DND-41 (cell line): Measurements from ENCODE around the gene SMIM10L2A.

Experiments used
- ATAC-seq: fragments of 200-7000 bp; cut with Tn5 transposase; 3 replicates; pipeline ENCODE4 v1.9.1; 2021; ENCODE audit warnings: low read depth; ENCODE audit not compliant: insufficient read depth
- DNase-seq: peaks from one replicate; pipeline ENCODE4 v3.0.0-alpha.2; 2020
- H2AFZ ChIP-seq: 2 replicates; pipeline ENCODE4 v1.6.0; 2012; ENCODE audit warnings: low read depth, low read length
- H3K27ac ChIP-seq: 2 replicates; pipeline ENCODE4 v1.5.1; 2012; ENCODE audit warnings: low read length, inconsistent platforms
- H3K27me3 ChIP-seq: fragments of 200-600 bp; sonication (generic); 2 replicates; pipeline ENCODE4 v1.6.0; 2012; ENCODE audit warnings: low read length, mild to moderate bottlenecking, inconsistent platforms; ENCODE audit not compliant: insufficient read depth, poor library complexity
- H3K36me3 ChIP-seq: 2 replicates; pipeline ENCODE4 v1.5.1; 2012; ENCODE audit warnings: low read length, inconsistent platforms; ENCODE audit not compliant: insufficient read depth
- H3K4me1 ChIP-seq: 2 replicates; pipeline ENCODE4 v1.5.1; 2012; ENCODE audit warnings: mild to moderate bottlenecking, low read length; ENCODE audit not compliant: insufficient read depth
- H3K4me2 ChIP-seq: 2 replicates; pipeline ENCODE4 v1.6.0; 2012; ENCODE audit warnings: mild to moderate bottlenecking, moderate library complexity, low read length, inconsistent platforms; ENCODE audit not compliant: insufficient read depth
- H3K4me3 ChIP-seq, 2 experiments: fragments of 200-600 bp in 1 of 2; shearing (Covaris generic) in 1 of 2; 2 replicates each; pipeline ENCODE4 v1.5.1; 2012 to 2016; ENCODE audit warnings: inconsistent platforms in 2 of 2, low read length in 2 of 2, mild to moderate bottlenecking in 2 of 2, low read depth in 1 of 2, moderate library complexity in 1 of 2
- H3K79me2 ChIP-seq: 2 replicates; pipeline ENCODE4 v1.6.0; 2012; ENCODE audit warnings: low read length, inconsistent platforms; ENCODE audit not compliant: insufficient read depth
- H3K9ac ChIP-seq: 2 replicates; pipeline ENCODE4 v1.6.0; 2012; ENCODE audit warnings: low read depth, mild to moderate bottlenecking, inconsistent platforms, low read length, moderate library complexity
- H3K9me3 ChIP-seq: 2 replicates; pipeline ENCODE4 v1.5.1; 2012; ENCODE audit warnings: low read length, moderate library complexity, mild to moderate bottlenecking, inconsistent platforms; ENCODE audit not compliant: insufficient read depth, severe bottlenecking
- H4K20me1 ChIP-seq: 2 replicates; pipeline ENCODE4 v1.6.0; 2012; ENCODE audit warnings: low read length; ENCODE audit not compliant: insufficient read depth
- CTCF ChIP-seq: IDR thresholded peaks from 2 replicates; pipeline ENCODE4 v1.5.1; 2012; ENCODE audit warnings: borderline replicate concordance, low read length, moderate library complexity, mild to moderate bottlenecking; ENCODE audit not compliant: poor library complexity, severe bottlenecking; ENCODE audit errors: extremely low read depth
- EZH2 ChIP-seq: IDR thresholded peaks from 3 replicates; pipeline ENCODE4 v1.6.1; 2012; ENCODE audit warnings: borderline replicate concordance, low read depth, mild to moderate bottlenecking, moderate library complexity, low read length, inconsistent platforms; ENCODE audit not compliant: severe bottlenecking

The SMIM10L2A gene

GRCh38 chrX:135431886-135432285, 10.1 kb downstream of the SMIM10L2A start:
- Histone ChIP-seq H3K9me3 (no peaks in the 10 kb centered on the region), H2AFZ (no peak overlapping the region), H3K4me3 (no peak overlapping the region), H3K4me1 (no peaks in the 10 kb centered on the region), H3K79me2 (no peaks in the 10 kb centered on the region), H3K36me3 (no peaks in the 10 kb centered on the region), H3K9ac (no peak overlapping the region), H3K27ac (no peak overlapping the region), H3K27me3 (peaks cover 6% of the 10 kb centered on the region), H3K4me2 (no peak overlapping the region), H4K20me1 (no peaks in the 10 kb centered on the region)
- ATAC-seq (no peak), DNase-seq (no peak)
- TF ChIP-seq EZH2 (no peak), CTCF (no peak)

- no peaks in the 10 kb centered on the region for H3K4me1 ChIP-seq
- peaks cover 6% of the 10 kb centered on the region for H3K27me3 ChIP-seq
- ATAC-seq (no peak), DNase-seq (no peak)
- H3K36me3 ChIP-seq, result no peaks in the 10 kb centered on the region
- H4K20me1 ChIP-seq, result no peaks in the 10 kb centered on the region
- no peak for TF ChIP-seq CTCF
- H3K4me3 ChIP-seq, result no peak overlapping the region
- H3K4me2 ChIP-seq, result no peak overlapping the region
- no peaks in the 10 kb centered on the region for H3K79me2 ChIP-seq
- H3K27ac ChIP-seq, result no peak overlapping the region
- H3K9me3 ChIP-seq, result no peaks in the 10 kb centered on the region
- H3K9ac ChIP-seq, result no peak overlapping the region
- no peak overlapping the region for H2AFZ ChIP-seq
These were observed 10.7 kb downstream of the SMIM10L2A start for GRCh38 chrX:135432453-135432852.

DNA sequence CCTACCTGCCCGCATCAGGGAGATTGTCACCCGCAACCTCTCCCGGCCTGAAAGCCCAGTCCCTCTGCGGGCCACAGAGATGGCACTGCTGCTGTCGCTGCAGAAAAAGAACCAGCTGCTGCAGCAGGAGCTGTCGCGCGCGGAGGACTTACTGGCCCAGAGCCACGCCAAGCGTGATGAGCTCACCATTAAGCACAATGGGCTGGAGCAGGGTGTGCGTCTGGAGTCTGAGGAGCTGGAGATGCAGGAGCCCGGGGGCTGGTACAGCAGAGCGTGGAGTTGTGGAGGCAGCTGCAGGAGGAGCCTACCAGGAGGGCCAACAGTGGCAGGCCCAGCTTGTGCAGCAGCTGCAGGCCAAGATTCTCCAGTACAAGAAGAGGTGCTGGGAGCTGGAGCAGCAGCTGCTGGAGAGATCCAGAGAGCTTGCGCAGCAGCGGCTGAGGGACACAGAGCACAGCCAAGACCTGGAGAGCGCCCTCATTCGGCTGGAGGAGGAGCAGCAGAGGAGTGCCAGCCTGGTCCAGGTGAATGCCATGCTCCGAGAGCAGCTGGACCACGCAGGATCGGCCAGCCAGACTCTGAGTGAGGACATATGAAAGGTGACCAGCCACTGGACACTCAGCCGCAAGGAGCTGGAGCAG, 11.3 kb downstream of the SMIM10L2A start:
- DNase-seq (no peak), ATAC-seq (no peak)
- Histone ChIP-seq H3K9me3 (no peaks in the 10 kb centered on the region), H2AFZ (no peak overlapping the region), H3K4me1 (no peaks in the 10 kb centered on the region), H3K27ac (no peak overlapping the region), H3K36me3 (no peaks in the 10 kb centered on the region), H3K9ac (no peak overlapping the region), H4K20me1 (no peaks in the 10 kb centered on the region), H3K79me2 (no peaks in the 10 kb centered on the region), H3K4me3 (no peak overlapping the region), H3K4me2 (no peak overlapping the region), H3K27me3 (peaks cover 6% of the 10 kb centered on the region)
- TF ChIP-seq EZH2, result no peak
- no peak for TF ChIP-seq CTCF
